HG02623 (cell line): Measurements from ENCODE around the gene AMMECR1.
"Not testable (repeated sequence)": the region's sequence is repeated elsewhere in the genome, so short reads cannot be mapped to it uniquely, and the experiment has no call there.

Experiments
- ATAC-seq: cut with Tn5 transposase; IDR thresholded peaks from one replicate; pipeline ENCODE4 v1.9.1; 2021; ENCODE audit warnings: moderate library complexity; ENCODE audit not compliant: unreplicated experiment

Gene AMMECR1

GRCh38 chrX:110173192-110174175 is 144.4 kb downstream of the AMMECR1 start:
- ATAC-seq = no peak

- peak; percentile 99 for ATAC-seq
Observed at GRCh38 chrX:110172215-110172614, 145.7 kb downstream of the AMMECR1 start.

GRCh38 chrX:110171442-110171841 is 146.4 kb downstream of the AMMECR1 start:
- no peak for ATAC-seq

GRCh38 chrX:110170029-110170428 is 147.9 kb downstream of the AMMECR1 start:
- ATAC-seq = no peak

- ATAC-seq = no peak
Observed at GRCh38 chrX:110168585-110168984, 149.3 kb downstream of the AMMECR1 start.

GRCh38 chrX:110167952-110168451 is 149.9 kb downstream of the AMMECR1 start:
- ATAC-seq = no peak

GRCh38 chrX:110163488-110163887 is 154.4 kb downstream of the AMMECR1 start:
- no peak for ATAC-seq

GRCh38 chrX:110162867-110163266 is 155.0 kb downstream of the AMMECR1 start:
- ATAC-seq = no peak

- no peak for ATAC-seq
Observed at GRCh38 chrX:110162131-110162530, 155.8 kb downstream of the AMMECR1 start.

- ATAC-seq = no peak
Observed at GRCh38 chrX:110161361-110161686, 156.6 kb downstream of the AMMECR1 start.

- no peak for ATAC-seq
Observed at GRCh38 chrX:110159865-110160264, 158.0 kb downstream of the AMMECR1 start.

- no peak for ATAC-seq
Observed at GRCh38 chrX:110159235-110159634, 158.7 kb downstream of the AMMECR1 start.

- ATAC-seq = no peak
Observed at GRCh38 chrX:110157444-110157843, 160.4 kb downstream of the AMMECR1 start.

- no peak for ATAC-seq
Observed at GRCh38 chrX:110156167-110156754, 161.6 kb downstream of the AMMECR1 start.

- no peak for ATAC-seq
Observed at GRCh38 chrX:110155759-110156158, 162.1 kb downstream of the AMMECR1 start.

- ATAC-seq = not testable (repeated sequence)
Observed at GRCh38 chrX:110154328-110154727, 163.6 kb downstream of the AMMECR1 start.

- ATAC-seq = no peak
Observed at GRCh38 chrX:110153896-110154295, 164.0 kb downstream of the AMMECR1 start.

GRCh38 chrX:110153244-110153643 is 164.6 kb downstream of the AMMECR1 start:
- ATAC-seq = no peak

- ATAC-seq = no peak
Observed at GRCh38 chrX:110146521-110146920, 171.4 kb downstream of the AMMECR1 start.

GRCh38 chrX:110145854-110146253 is 172.0 kb downstream of the AMMECR1 start:
- peak; percentile 47 for ATAC-seq

- ATAC-seq = no peak
Observed at GRCh38 chrX:110145311-110145710, 172.6 kb downstream of the AMMECR1 start.
